ENCODE measurements around the gene CHMP2B.
"Not testable (repeated sequence)": the region's sequence is repeated elsewhere in the genome, so short reads cannot be mapped to it uniquely, and the experiment has no call there.

The CHMP2B gene

DNA sequence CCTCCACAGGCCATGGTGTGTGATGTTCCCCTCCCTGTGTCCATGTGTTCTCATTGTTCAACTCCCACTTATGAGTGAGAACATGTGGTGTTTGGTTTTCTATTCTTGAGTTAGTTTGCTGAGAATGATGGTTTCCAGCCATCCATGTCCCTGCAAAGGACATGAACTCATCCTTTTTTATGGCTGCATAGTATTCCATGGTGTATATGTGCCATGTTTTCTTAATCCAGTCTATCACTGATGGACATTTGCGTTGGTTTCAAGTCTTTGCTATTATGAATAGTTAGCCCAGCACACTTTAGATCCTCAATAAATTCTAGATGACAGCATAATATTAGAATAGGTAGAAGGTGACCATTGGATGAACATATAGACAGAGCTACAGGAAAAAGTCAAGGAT lies 77.9 kb downstream of the CHMP2B start:
- not testable (repeated sequence) for H3K4me3 Mint-ChIP-seq; DNase-seq (ENCODE audit: low spot score); H3K27me3 Mint-ChIP-seq (ENCODE audit: low read depth); H3K36me3 Mint-ChIP-seq (ENCODE audit: low read depth); H3K9me3 Mint-ChIP-seq; H3K27ac Mint-ChIP-seq; H3K4me1 Mint-ChIP-seq (ENCODE audit: low read depth)

Data from T-helper 2 cell treated with Interferon-gamma antibody and Interleukin-4, amounts not matched to agents 5 μg/mL and 100 μg/mL, for 36 hours (primary cell).